Measurements from ENCODE around the gene SLC23A3. TPM values are rescaled to one million over a fixed set of nuclear protein-coding genes. Genes with fewer than 3 reads are reported as not detected.
A peak's percentile ranks its signal among the peaks of the same experiment; 100 is the strongest.

SLC23A3 gene
- total RNA-seq (2021) (0.41 to 0.59 TPM (median 0.55 TPM) in 3 replicates), Bru-seq, nascent RNA (percentile 18 among the genes with signal in this experiment)
- long read RNA-seq, experiment 1: 0 reads
- long read RNA-seq, experiment 2: 0 reads
- long read RNA-seq, experiment 3: 0 reads

DNA sequence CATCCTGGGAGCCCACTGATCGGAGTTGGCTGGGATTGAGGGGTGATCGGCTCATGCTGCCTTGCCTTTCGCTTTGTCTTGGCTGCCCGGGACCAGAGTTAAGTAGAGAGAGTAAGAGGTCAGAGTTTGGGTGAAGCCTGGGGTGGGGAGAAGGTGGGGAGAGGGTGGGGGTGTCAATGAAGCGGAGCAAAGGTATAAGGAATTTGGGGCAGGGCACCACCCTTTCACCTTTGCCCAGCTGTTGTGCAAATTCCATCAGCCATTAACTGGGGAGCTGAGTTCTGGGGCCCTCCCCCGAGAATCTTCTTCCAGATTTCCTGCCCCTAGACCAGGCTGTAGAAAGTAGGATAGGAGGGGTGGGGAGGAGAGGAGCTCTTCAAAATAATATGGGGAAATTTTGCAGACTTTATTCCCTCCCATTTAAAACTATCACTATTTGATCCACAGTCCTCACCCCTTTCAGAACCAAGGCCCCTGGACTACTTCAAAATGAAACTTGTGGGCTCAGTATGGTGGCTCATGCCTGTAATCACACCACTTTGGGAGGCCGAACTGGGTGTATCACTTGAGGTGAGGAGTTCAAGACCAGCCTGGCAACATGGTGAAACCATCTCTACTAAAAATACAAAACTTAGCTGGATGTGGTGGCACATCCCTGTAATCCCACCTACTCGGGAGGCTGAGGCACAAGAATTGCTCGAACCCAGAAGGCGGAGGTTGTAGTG is at the start of gene SLC23A3:
TSS of gene SLC23A3 (minus strand) at position 100 of the 725 bp plus-strand sequence. CDS start at position 55, 45 bp downstream.
- TF ChIP-seq, protein P1, sequence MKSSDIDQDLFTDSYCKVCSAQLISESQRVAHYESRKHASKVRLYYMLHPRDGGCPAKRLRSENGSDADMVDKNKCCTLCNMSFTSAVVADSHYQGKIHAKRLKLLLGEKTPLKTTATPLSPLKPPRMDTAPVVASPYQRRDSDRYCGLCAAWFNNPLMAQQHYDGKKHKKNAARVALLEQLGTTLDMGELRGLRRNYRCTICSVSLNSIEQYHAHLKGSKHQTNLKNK (CRISPR knock-in tag; IDR thresholded peaks at IDR 0.05): no peak
- TF ChIP-seq ZNF671 (CRISPR knock-in tag; IDR thresholded peaks at IDR 0.05): no peak
- ChIA-PET CTCF (interaction anchor here (1.6 to 4.0 kb wide), 4 partner anchors 37 to 168 kb away, joined by 3 to 15 read pairs (median 7); partner anchors contain the start of gene ZFAND2B), POLR2A (no interaction called here)
- ATAC-seq (no peak), DNase-seq (ENCODE audit: low spot score) (no peak)
- no peak within 1 kb of the TSS for H3K27ac Mint-ChIP-seq
- H3K27me3 Mint-ChIP-seq (ENCODE audit: low read depth): no peaks in the 10 kb centered on the region
- H3K4me3 Mint-ChIP-seq: no peak within 1 kb of the TSS
- H3K36me3 Mint-ChIP-seq: peaks cover 7% of the 10 kb centered on the region; the same call in 1 of the 2 replicates
- H3K9me3 Mint-ChIP-seq: no peaks in the 10 kb centered on the region
- H3K4me1 Mint-ChIP-seq: 0 out of 2 replicates have a peak, but pooled peaks cover 3% of the 10 kb centered on the region

GRCh38 chr2:219218732-219219701 is 49.2 kb upstream of the SLC23A3 start, which contains the start of gene ABCB6:
Gene ABCB6 (minus strand): TSS chr2:219218958. CDS start chr2:219218673, 285 bp downstream.
- ATAC-seq (peak; percentile 74), DNase-seq (ENCODE audit: low spot score) (peak; percentile 92)
- Mint-ChIP-seq H3K4me1 (peaks cover 25% of the 10 kb centered on the region), H3K9me3 (no peaks in the 10 kb centered on the region), H3K36me3 (peaks cover 38% of the 10 kb centered on the region), H3K27me3 (ENCODE audit: low read depth) (no peaks in the 10 kb centered on the region), H3K4me3 (peak within 1 kb of the TSS; percentile 85), H3K27ac (peak within 1 kb of the TSS; percentile 79)
- ChIA-PET POLR2A (interaction anchor here (1.0 to 3.0 kb wide), 8 partner anchors 11 to 265 kb away, joined by 4 to 21 read pairs (median 10); partner anchors contain the start of genes ANKZF1, ATG9A, DNAJB2 and DNPEP), CTCF (interaction anchor here (0.7 to 2.8 kb wide), 11 partner anchors 10 to 310 kb away, joined by 3 to 24 read pairs (median 4); partner anchors contain the start of genes ANKZF1, ATG9A, DNPEP and TUBA4B)
- TF ChIP-seq IRF2 (CRISPR knock-in tag; IDR thresholded peaks at IDR 0.05; ENCODE audit: borderline replicate concordance, low read depth) (no peak), ZNF532 (CRISPR knock-in tag; IDR thresholded peaks at IDR 0.05; ENCODE audit: borderline replicate concordance) (no peak), PRRX2 (CRISPR knock-in tag; IDR thresholded peaks at IDR 0.05) (peak; percentile 9; the same call in 1 of the 2 replicates), ZNF263 (CRISPR knock-in tag; IDR thresholded peaks at IDR 0.05; ENCODE audit: low read depth) (no peak), ZNF671 (CRISPR knock-in tag; IDR thresholded peaks at IDR 0.05) (no peak), GRHL2 (CRISPR knock-in tag; IDR thresholded peaks at IDR 0.05; ENCODE audit: insufficient replicate concordance, severe bottlenecking) (no peak), ZNF416 (CRISPR knock-in tag; IDR thresholded peaks at IDR 0.05) (0 out of 2 replicates have a peak, but pooled peaks have one; percentile 29), KAT7 (CRISPR knock-in tag; IDR thresholded peaks at IDR 0.05; ENCODE audit: borderline replicate concordance) (no peak), ZNF423 (CRISPR knock-in tag; IDR thresholded peaks at IDR 0.05) (no peak), RORB (CRISPR knock-in tag; IDR thresholded peaks at IDR 0.05) (no peak), HMGXB4 (CRISPR knock-in tag; IDR thresholded peaks at IDR 0.05) (peak; percentile 55; the same call in 1 of the 2 replicates), STAT6 (CRISPR knock-in tag; conservative IDR thresholded peaks at IDR 0.05; ENCODE audit: low read depth) (no peak)
- TF ChIP-seq, protein P2, sequence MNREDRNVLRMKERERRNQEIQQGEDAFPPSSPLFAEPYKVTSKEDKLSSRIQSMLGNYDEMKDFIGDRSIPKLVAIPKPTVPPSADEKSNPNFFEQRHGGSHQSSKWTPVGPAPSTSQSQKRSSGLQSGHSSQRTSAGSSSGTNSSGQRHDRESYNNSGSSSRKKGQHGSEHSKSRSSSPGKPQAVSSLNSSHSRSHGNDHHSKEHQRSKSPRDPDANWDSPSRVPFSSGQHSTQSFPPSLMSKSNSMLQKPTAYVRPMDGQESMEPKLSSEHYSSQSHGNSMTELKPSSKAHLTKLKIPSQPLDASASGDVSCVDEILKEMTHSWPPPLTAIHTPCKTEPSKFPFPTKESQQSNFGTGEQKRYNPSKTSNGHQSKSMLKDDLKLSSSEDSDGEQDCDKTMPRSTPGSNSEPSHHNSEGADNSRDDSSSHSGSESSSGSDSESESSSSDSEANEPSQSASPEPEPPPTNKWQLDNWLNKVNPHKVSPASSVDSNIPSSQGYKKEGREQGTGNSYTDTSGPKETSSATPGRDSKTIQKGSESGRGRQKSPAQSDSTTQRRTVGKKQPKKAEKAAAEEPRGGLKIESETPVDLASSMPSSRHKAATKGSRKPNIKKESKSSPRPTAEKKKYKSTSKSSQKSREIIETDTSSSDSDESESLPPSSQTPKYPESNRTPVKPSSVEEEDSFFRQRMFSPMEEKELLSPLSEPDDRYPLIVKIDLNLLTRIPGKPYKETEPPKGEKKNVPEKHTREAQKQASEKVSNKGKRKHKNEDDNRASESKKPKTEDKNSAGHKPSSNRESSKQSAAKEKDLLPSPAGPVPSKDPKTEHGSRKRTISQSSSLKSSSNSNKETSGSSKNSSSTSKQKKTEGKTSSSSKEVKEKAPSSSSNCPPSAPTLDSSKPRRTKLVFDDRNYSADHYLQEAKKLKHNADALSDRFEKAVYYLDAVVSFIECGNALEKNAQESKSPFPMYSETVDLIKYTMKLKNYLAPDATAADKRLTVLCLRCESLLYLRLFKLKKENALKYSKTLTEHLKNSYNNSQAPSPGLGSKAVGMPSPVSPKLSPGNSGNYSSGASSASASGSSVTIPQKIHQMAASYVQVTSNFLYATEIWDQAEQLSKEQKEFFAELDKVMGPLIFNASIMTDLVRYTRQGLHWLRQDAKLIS (CRISPR knock-in tag; IDR thresholded peaks at IDR 0.05; ENCODE audit: borderline replicate concordance): 0 out of 2 replicates have a peak, but pooled peaks have one; percentile 16
- TF ChIP-seq, protein P3, sequence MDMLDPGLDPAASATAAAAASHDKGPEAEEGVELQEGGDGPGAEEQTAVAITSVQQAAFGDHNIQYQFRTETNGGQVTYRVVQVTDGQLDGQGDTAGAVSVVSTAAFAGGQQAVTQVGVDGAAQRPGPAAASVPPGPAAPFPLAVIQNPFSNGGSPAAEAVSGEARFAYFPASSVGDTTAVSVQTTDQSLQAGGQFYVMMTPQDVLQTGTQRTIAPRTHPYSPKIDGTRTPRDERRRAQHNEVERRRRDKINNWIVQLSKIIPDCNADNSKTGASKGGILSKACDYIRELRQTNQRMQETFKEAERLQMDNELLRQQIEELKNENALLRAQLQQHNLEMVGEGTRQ (CRISPR knock-in tag; IDR thresholded peaks at IDR 0.05): peak; percentile 98
